Stimulated activated naive CD8-positive, alpha-beta T cell treated with anti-CD3 and anti-CD28 coated beads, Interleukin-15, amount 100 ng/mL, for 72 hours (primary cell): Measurements from ENCODE around the gene KRTAP10-7.

Experiments used
- ATAC-seq: fragments of 150-1000 bp; cut with Tn5 transposase; 2 replicates; pipeline ENCODE4 v1.10.0; 2021; ENCODE audit warnings: mild to moderate bottlenecking, moderate library complexity
- DNase-seq, 2 donors: peaks; one replicate each; pipeline ENCODE4 v3.0.0; 2021 to 2022
- H3K27ac Mint-ChIP-seq, 2 donors: one replicate each; pipeline ENCODE4 v1.8.0; 2022; ENCODE audit warnings: mild to moderate bottlenecking in 2 of 2, mixed read lengths in 2 of 2, moderate library complexity in 2 of 2
- H3K27me3 Mint-ChIP-seq: one replicate; pipeline ENCODE4 v1.8.0; 2022; ENCODE audit warnings: mixed read lengths
- H3K4me1 Mint-ChIP-seq: one replicate; pipeline ENCODE4 v1.8.0; 2022; ENCODE audit warnings: mild to moderate bottlenecking, mixed read lengths
- H3K4me3 Mint-ChIP-seq, 2 donors: one replicate each; pipeline ENCODE4 v1.8.0; 2022; ENCODE audit warnings: mild to moderate bottlenecking in 2 of 2, mixed read lengths in 2 of 2, moderate library complexity in 1 of 2
- H3K9me3 Mint-ChIP-seq, 2 donors: one replicate each; pipeline ENCODE4 v1.8.0; 2022; ENCODE audit warnings: mixed read lengths in 2 of 2

KRTAP10-7 gene

DNA sequence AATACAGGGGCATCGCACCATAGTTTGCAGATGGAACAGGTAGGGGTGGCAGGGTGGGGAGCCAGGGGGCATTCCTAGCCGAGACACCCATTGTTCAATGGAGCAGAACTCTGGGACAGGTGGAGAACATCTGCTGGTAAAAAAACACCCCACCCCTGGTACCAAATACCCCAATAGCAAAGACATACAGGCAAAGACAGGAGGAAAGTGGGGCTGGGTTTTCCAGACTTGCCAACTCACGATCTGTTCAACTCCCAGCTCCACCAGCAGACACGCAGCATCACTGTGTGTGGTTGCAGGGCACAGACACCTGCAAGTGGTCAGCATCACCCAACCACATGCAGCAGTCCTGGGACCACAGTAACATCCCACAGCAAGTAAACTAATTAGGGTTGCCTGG is 11.2 kb downstream of the KRTAP10-7 start:
- peaks cover 23 to 45% of the 10 kb centered on the region in 2 donors for H3K9me3 Mint-ChIP-seq
- H3K4me1 Mint-ChIP-seq, result peaks cover 11% of the 10 kb centered on the region
- H3K27ac Mint-ChIP-seq, result no peak overlapping the region
- H3K4me3 Mint-ChIP-seq, result no peak overlapping the region
- no peak for DNase-seq
- no peaks in the 10 kb centered on the region for H3K27me3 Mint-ChIP-seq
- ATAC-seq, result no peak

GRCh38 chr21:44612029-44612486 is 11.7 kb downstream of the KRTAP10-7 start, which contains the start of gene KRTAP10-8:
Gene KRTAP10-8, plus strand, starts transcription at chr21:44612079. Its CDS starts 22 bp downstream, at chr21:44612101.
- ATAC-seq (no peak), DNase-seq (no peak)
- Mint-ChIP-seq H3K4me3 (no peak within 1 kb of the TSS), H3K9me3 (peaks cover 23 to 41% of the 10 kb centered on the region in 2 donors), H3K4me1 (peaks cover 16% of the 10 kb centered on the region), H3K27ac (peak within 1 kb of the TSS in 1 of 2 donors; percentile 75), H3K27me3 (no peaks in the 10 kb centered on the region)

DNA sequence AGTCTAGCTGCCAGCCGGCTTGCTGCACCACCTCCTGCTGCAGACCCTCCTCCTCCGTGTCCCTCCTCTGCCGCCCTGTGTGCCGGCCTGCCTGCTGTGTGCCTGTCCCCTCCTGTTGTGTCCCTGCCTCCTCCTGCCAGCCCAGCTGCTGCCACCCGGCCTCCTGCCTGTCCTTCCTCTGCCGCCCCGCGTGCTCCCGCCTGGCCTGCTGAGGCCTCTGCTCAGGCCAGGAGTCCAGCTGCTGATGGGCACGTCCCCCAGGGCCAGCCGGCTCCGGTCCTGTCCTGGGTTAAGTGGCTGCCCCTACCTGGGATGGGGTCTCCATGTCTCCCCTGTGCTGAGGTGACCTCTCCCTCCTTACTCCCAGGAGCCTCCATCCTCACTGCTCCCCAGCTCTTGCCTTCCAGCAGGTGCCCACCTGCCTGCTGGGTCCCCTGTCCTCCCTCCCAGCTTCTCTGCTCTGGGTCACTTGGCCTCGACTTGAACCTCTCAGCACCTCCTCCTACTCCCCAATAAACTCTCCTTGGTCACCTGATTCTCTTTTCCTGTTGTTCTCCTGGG is 12.4 kb downstream of the KRTAP10-7 start:
- DNase-seq, result no peak
- no peak for ATAC-seq
- H3K27ac Mint-ChIP-seq, result no peak overlapping the region
- no peaks in the 10 kb centered on the region for H3K27me3 Mint-ChIP-seq
- H3K4me1 Mint-ChIP-seq, result peaks cover 21% of the 10 kb centered on the region
- no peak overlapping the region for H3K4me3 Mint-ChIP-seq
- peaks cover 23 to 41% of the 10 kb centered on the region in 2 donors for H3K9me3 Mint-ChIP-seq

DNA sequence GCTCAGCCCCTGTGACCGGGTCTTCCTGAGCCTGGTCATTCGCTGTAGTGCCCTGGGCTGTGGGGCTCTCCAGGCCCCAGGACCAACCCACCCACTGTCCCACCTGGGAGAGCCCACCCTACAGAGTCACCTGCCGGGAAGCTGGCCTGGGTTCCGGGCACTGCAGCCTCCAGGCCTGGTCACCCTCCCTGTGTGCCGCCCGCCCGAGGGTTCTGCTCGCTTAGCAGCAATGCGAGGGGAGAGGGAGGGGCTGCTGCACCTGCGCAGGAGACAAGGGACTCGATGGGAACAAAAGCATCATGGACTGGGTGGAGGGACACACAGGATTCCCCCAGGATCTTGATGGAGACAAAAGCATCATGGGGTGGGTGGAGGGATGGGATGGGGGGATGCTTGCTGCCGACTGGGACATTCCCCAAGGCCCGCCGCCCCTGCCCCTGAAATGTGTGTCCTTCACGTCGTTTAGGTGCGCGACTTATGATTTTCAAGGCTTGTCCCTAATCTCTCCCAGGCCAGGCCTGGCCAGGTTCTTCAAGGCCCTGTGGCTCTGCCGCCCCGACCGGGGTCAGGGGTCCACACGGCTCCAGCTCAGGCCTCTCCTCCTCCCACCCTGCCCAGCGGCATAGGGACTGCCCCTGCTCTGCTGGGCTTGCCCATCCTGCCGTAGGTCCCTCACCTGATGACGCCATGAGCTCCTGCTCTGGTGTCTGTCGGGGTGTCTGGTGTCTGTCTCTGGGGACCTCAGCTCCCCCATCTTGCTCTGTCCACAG is 13.2 kb downstream of the KRTAP10-7 start:
- Mint-ChIP-seq H3K9me3 (peaks cover 23 to 48% of the 10 kb centered on the region in 2 donors), H3K4me3 (no peak overlapping the region), H3K27me3 (no peaks in the 10 kb centered on the region), H3K27ac (no peak overlapping the region), H3K4me1 (peaks cover 28% of the 10 kb centered on the region)
- DNase-seq (no peak), ATAC-seq (no peak)

DNA sequence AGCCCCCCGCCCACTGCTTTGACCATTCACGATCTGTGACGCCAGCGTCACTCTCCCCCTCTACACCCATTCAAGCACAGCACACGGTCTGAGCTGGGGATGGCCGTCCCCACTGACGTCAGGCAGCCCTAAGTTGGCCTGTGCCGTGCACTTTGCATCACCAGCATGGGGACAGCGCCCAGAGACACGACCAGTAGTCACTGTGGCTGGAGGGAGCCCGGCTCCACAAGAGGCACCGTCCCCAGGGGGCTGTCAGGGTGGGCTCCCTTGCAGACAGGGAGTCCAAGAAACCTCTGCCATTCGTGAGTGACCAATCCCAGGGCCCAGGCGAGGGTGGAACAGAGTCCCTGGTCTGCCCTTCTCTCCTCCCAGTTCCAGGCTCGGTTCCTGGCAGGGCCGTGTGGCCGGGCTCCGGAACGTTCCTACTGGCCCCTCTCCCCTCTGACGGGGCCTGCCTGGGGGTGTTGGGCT is 13.8 kb downstream of the KRTAP10-7 start:
- ATAC-seq (no peak), DNase-seq (no peak)
- Mint-ChIP-seq H3K4me3 (no peak overlapping the region), H3K4me1 (peaks cover 34% of the 10 kb centered on the region), H3K9me3 (peaks cover 24 to 48% of the 10 kb centered on the region in 2 donors), H3K27me3 (no peaks in the 10 kb centered on the region), H3K27ac (peak overlapping the region in 1 of 2 donors; percentile 67)

- Mint-ChIP-seq H3K9me3 (peaks cover 24 to 48% of the 10 kb centered on the region in 2 donors), H3K4me3 (no peak overlapping the region), H3K4me1 (peaks cover 39% of the 10 kb centered on the region), H3K27ac (no peak overlapping the region), H3K27me3 (no peaks in the 10 kb centered on the region)
- ATAC-seq (no peak), DNase-seq (no peak)
These were observed 14.6 kb downstream of the KRTAP10-7 start for GRCh38 chr21:44614961-44615391.

GRCh38 chr21:44615466-44615865 is 15.1 kb downstream of the KRTAP10-7 start:
- H3K4me3 Mint-ChIP-seq, result no peak overlapping the region
- ATAC-seq, result no peak
- H3K27me3 Mint-ChIP-seq, result no peaks in the 10 kb centered on the region
- H3K9me3 Mint-ChIP-seq, result peaks cover 26 to 48% of the 10 kb centered on the region in 2 donors
- peaks cover 39% of the 10 kb centered on the region for H3K4me1 Mint-ChIP-seq
- DNase-seq, result no peak
- H3K27ac Mint-ChIP-seq, result no peak overlapping the region

DNA sequence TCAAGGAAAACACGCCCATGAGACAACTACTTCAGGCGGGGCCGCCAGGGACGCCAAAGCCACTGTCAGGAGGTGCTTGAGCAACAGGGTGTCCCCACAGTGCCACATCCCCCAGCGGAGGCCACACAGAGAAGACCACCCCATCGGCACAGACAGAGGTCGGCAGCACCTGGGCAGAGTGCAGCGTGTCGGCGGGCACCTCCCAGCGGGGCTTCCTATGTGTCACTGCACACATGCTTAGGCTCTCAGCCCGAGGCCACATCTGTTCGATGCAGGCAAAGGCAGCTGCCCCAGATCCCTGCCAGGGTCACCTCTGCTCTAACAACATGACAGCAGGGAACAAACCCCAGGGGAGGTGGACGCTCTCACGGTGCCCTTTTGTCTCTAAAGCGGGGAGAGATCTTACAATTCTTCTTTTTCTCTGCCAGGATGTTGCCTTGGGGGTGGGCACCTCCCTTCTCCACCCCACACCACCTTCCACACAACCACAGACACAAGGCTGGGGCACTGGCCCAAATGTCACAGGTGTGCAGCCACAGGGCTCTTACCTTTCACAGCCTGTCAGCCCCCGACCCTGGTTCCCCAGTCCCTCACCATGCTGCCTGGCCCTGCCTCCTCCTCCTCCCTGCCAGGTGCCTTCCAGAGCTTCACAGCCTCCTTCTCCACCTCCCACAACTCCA is 15.7 kb downstream of the KRTAP10-7 start:
- H3K4me3 Mint-ChIP-seq, result no peak overlapping the region
- ATAC-seq (peak; percentile 10), DNase-seq (no peak)
- no peaks in the 10 kb centered on the region for H3K27me3 Mint-ChIP-seq
- H3K4me1 Mint-ChIP-seq, result peaks cover 39% of the 10 kb centered on the region
- peaks cover 27 to 48% of the 10 kb centered on the region in 2 donors for H3K9me3 Mint-ChIP-seq
- peak overlapping the region in 1 of 2 donors; percentile 50 for H3K27ac Mint-ChIP-seq

DNA sequence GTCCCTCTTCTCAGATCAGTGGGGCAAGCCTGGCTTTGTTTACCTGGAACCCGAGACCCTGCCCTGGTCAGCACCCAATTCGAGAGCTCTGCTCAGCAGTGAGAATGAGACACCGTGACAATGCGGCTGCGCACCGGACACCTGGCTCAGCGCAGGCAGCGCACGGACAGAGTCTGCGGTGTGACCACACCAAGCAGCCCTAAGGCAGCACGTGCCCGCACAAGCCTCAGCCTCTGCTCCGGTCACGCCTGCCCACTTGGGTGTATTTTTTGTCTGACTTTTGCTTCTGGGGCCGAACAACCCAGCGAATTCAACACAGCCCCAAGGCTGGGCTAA is 16.2 kb downstream of the KRTAP10-7 start:
- Mint-ChIP-seq H3K4me3 (no peak overlapping the region), H3K27ac (peak overlapping the region in 1 of 2 donors; percentile 50), H3K27me3 (no peaks in the 10 kb centered on the region), H3K9me3 (peaks cover 22 to 45% of the 10 kb centered on the region in 2 donors), H3K4me1 (peaks cover 39% of the 10 kb centered on the region)
- no peak for ATAC-seq
- DNase-seq, result no peak

DNA sequence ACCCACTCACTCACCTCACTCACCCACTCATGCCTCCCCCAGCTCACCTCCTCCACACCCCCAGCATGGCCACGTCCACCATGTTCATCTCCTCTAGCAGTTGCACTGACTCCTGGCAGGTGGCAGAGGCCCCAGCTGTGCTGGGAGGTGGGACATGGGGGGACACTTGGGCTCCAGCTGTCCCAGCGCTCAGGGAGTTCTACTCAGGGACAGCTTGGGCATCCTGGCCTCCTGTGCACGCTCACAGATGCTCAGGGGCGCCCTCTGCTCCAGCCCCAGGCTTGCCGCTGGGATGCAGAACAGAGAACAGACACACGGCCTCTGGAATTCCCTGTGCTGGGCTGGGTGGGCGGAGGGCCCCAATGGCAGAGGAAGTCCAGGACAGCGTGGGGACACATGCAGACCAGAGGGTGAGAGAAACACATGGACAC is 16.7 kb downstream of the KRTAP10-7 start:
- Mint-ChIP-seq H3K27ac (no peak overlapping the region), H3K4me1 (peaks cover 39% of the 10 kb centered on the region), H3K9me3 (peaks cover 22 to 45% of the 10 kb centered on the region in 2 donors), H3K4me3 (no peak overlapping the region), H3K27me3 (no peaks in the 10 kb centered on the region)
- ATAC-seq (no peak), DNase-seq (no peak)

DNA sequence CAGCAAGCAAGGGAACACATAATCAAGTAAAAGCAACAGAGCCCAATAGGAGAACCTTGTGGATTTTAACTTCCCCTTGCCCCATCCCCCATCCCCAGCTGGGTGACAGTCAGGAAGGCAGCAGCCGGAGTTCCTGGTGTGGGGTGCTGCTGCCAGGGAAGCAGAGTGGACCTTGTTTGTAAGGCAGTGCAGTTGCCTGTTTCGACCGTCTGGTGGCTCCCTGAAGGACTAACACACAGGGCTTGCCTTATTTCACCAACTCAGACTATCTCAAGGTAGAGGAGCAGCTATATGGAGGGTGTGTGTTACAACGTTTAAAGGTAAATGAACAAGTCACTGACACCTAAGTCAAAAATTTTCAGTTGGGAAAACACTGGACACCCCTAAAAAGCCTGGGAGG is 18.1 kb downstream of the KRTAP10-7 start:
- peak; percentile 59 for ATAC-seq
- Mint-ChIP-seq H3K9me3 (peaks cover 34 to 53% of the 10 kb centered on the region in 2 donors), H3K4me3 (peak overlapping the region; percentile 56 to 63), H3K4me1 (peaks cover 39% of the 10 kb centered on the region), H3K27ac (peak overlapping the region in 1 of 2 donors; percentile 95), H3K27me3 (no peaks in the 10 kb centered on the region)
- no peak for DNase-seq

DNA sequence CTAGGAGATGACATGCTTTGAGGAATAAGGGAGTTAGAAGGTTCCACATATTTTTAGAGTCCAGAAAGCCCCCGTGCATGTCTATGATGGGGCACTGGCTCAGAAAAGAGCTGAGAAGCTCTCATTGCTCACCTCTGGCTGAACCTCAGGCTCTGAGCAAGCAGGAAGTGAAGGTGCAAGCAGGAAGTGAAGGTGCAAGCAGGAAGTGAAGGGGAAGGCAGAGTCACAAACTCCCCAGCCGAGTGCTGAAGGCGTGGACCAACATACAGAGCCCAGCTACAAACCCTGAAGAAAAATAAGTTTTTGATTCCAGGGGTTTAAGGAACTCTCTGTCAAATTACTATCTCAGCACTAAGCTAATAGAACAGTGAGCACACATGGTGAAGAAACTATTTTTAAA is 18.5 kb downstream of the KRTAP10-7 start:
- peaks cover 39% of the 10 kb centered on the region for H3K4me1 Mint-ChIP-seq
- H3K9me3 Mint-ChIP-seq, result peaks cover 38 to 57% of the 10 kb centered on the region in 2 donors
- H3K27ac Mint-ChIP-seq, result peak overlapping the region; percentile 71 to 95
- DNase-seq (peak; percentile 24 to 56), ATAC-seq (peak; percentile 94)
- H3K27me3 Mint-ChIP-seq, result no peaks in the 10 kb centered on the region
- H3K4me3 Mint-ChIP-seq, result peak overlapping the region; percentile 56 to 63

DNA sequence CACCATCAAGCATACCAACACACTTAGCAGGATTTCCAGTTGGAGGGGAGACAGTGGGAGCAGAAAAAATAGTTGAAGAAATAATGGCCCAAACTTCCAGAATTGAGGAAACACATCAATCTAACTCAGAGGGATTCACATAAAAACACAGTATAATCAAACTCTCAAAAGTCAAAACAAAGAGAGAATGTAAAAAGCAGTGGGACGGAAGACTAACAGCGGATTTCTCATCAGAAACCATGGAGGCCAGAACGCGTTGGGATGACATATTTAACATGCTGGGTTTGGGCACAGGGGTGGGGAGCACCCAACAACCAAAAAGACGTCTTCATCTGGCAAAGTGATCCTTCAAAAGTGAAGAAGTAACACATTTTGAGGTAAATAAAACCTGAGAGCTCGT is 19.5 kb downstream of the KRTAP10-7 start:
- no peaks in the 10 kb centered on the region for H3K27me3 Mint-ChIP-seq
- H3K27ac Mint-ChIP-seq, result no peak overlapping the region
- H3K4me1 Mint-ChIP-seq, result peaks cover 39% of the 10 kb centered on the region
- DNase-seq, result no peak
- peaks cover 46 to 67% of the 10 kb centered on the region in 2 donors for H3K9me3 Mint-ChIP-seq
- no peak for ATAC-seq
- no peak overlapping the region for H3K4me3 Mint-ChIP-seq

GRCh38 chr21:44623575-44623974 is 23.2 kb downstream of the KRTAP10-7 start:
- DNase-seq, result no peak
- Mint-ChIP-seq H3K27ac (no peak overlapping the region), H3K4me3 (no peak overlapping the region), H3K27me3 (no peaks in the 10 kb centered on the region), H3K4me1 (peaks cover 34% of the 10 kb centered on the region), H3K9me3 (peaks cover 46 to 63% of the 10 kb centered on the region in 2 donors)
- no peak for ATAC-seq

DNA sequence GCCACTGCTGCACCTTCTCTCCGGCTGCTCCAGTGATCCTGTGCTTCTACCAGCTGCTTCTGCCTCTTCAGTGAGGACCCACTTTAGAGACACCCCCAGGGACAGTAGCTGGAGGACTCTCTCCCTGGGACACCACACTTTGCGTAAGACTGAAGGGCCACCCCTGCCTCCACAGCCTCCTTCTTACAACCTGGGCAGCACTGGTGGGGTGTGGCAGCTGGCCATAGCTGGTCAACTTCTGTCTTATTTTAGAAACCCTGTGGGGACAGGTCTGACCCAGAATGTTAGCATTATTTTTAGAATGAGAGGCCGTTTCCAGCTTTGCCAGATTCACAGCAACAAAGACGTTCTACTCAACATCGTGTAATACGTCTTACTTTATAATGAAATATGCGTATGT is 25.4 kb downstream of the KRTAP10-7 start:
- Mint-ChIP-seq H3K4me3 (no peak overlapping the region), H3K9me3 (peaks cover 36 to 56% of the 10 kb centered on the region in 2 donors), H3K4me1 (peaks cover 42% of the 10 kb centered on the region), H3K27me3 (no peaks in the 10 kb centered on the region), H3K27ac (no peak overlapping the region)
- ATAC-seq, result no peak
- no peak for DNase-seq
